Liver (tissue), 9 donors: ENCODE results near the gene CPN1. TPM values are rescaled to one million over a fixed set of nuclear protein-coding genes. Genes with fewer than 3 reads are reported as not detected.

ENCODE experiments used
- DNase-seq: peaks from one replicate; pipeline ENCODE4 v3.0.0-alpha.2; 2017; ENCODE audit warnings: low spot score
- H3K27ac ChIP-seq, 2 donors: one replicate each; pipeline ENCODE4 v1.7.0; 2013; ENCODE audit warnings: inconsistent platforms in 2 of 2, low read length in 2 of 2, control low read depth in 1 of 2, low read depth in 1 of 2, mild to moderate bottlenecking in 1 of 2
- H3K27me3 ChIP-seq, 4 donors: one replicate each; pipeline versions ENCODE4 v1.6.1 to v1.7.0; 2013; ENCODE audit warnings: low read length in 3 of 4, inconsistent platforms in 1 of 4, mild to moderate bottlenecking in 1 of 4, moderate library complexity in 1 of 4; ENCODE audit not compliant: control insufficient read depth in 4 of 4, insufficient read depth in 4 of 4
- H3K36me3 ChIP-seq, 4 donors: one replicate each; pipeline versions ENCODE4 v1.6.1 to v1.7.0; 2013; ENCODE audit warnings: low read length in 3 of 4, mild to moderate bottlenecking in 3 of 4, low read depth in 1 of 4, moderate library complexity in 1 of 4; ENCODE audit not compliant: control insufficient read depth in 4 of 4, insufficient read depth in 3 of 4
- H3K4me1 ChIP-seq, 4 donors: one replicate each; pipeline versions ENCODE4 v1.6.1 to v1.7.0; 2013; ENCODE audit warnings: low read length in 3 of 4, mild to moderate bottlenecking in 3 of 4, moderate library complexity in 1 of 4; ENCODE audit not compliant: control insufficient read depth in 4 of 4, insufficient read depth in 4 of 4
- H3K4me3 ChIP-seq, 3 donors: one replicate each; pipeline versions ENCODE4 v1.6.1 to v1.7.0; 2013; ENCODE audit warnings: low read length in 3 of 3, control low read depth in 1 of 3, low read depth in 1 of 3, mild to moderate bottlenecking in 1 of 3
- H3K9ac ChIP-seq, 2 donors: one replicate each; pipeline ENCODE4 v1.7.0; 2013; ENCODE audit warnings: low read length in 2 of 2, mild to moderate bottlenecking in 2 of 2, moderate library complexity in 2 of 2, control low read depth in 1 of 2, low read depth in 1 of 2
- H3K9me3 ChIP-seq, 4 donors: one replicate each; pipeline versions ENCODE4 v1.6.1 to v1.7.0; 2013; ENCODE audit warnings: low read length in 3 of 4; ENCODE audit not compliant: control insufficient read depth in 4 of 4
- ATF3 ChIP-seq: IDR thresholded peaks from 2 replicates; pipeline ENCODE4 v1.6.1; 2016; ENCODE audit warnings: antibody characterized with exemption
- CTCF ChIP-seq: fragments of 150-350 bp; IDR thresholded peaks from 2 replicates; pipeline ENCODE4 v1.5.1; 2017; ENCODE audit warnings: improper control_type of control experiment, low read depth, low read length; ENCODE audit not compliant: missing input control
- EGR1 ChIP-seq, 2 donors: IDR thresholded peaks; 2 replicates each; pipeline ENCODE4 v1.6.1; 2016 to 2018; ENCODE audit warnings: antibody characterized with exemption in 2 of 2, low read depth in 2 of 2
- FOXA1 ChIP-seq: IDR thresholded peaks from 2 replicates; pipeline ENCODE4 v1.6.1; 2016; ENCODE audit warnings: antibody characterized with exemption
- FOXA2 ChIP-seq: IDR thresholded peaks from 2 replicates; pipeline ENCODE4 v1.6.1; 2016; ENCODE audit warnings: antibody characterized with exemption
- GABPA ChIP-seq, 2 donors: IDR thresholded peaks in 1 of 2; conservative IDR thresholded peaks in 1 of 2; 2 replicates each; pipeline ENCODE4 v1.6.1; 2016; ENCODE audit warnings: antibody characterized with exemption in 2 of 2, mild to moderate bottlenecking in 1 of 2, moderate library complexity in 1 of 2
- HNF4A ChIP-seq, 2 donors: conservative IDR thresholded peaks; 2 replicates each; pipeline ENCODE4 v1.6.1; 2016; ENCODE audit warnings: antibody characterized with exemption in 2 of 2, mild to moderate bottlenecking in 2 of 2
- HNF4G ChIP-seq: IDR thresholded peaks from 2 replicates; pipeline ENCODE4 v1.6.1; 2016; ENCODE audit warnings: antibody characterized with exemption
- JUND ChIP-seq, 2 donors: IDR thresholded peaks; 2 replicates each; pipeline ENCODE4 v1.6.1; 2016; ENCODE audit warnings: antibody characterized with exemption in 2 of 2
- MAX ChIP-seq: IDR thresholded peaks from 2 replicates; pipeline ENCODE4 v1.6.1; 2016; ENCODE audit warnings: antibody characterized with exemption
- NR2F2 ChIP-seq: IDR thresholded peaks from 2 replicates; pipeline ENCODE4 v1.6.1; 2016; ENCODE audit warnings: antibody characterized with exemption
- RAD21 ChIP-seq, 2 donors: IDR thresholded peaks; 2 replicates each; pipeline ENCODE4 v1.6.1; 2016; ENCODE audit warnings: antibody characterized with exemption in 2 of 2, mild to moderate bottlenecking in 2 of 2
- REST ChIP-seq: IDR thresholded peaks from 2 replicates; pipeline ENCODE4 v1.6.1; 2016; ENCODE audit warnings: antibody characterized with exemption, mild to moderate bottlenecking
- RXRA ChIP-seq, 2 donors: IDR thresholded peaks; 2 replicates each; pipeline ENCODE4 v1.6.1; 2017 to 2018; ENCODE audit warnings: antibody characterized with exemption in 2 of 2, mild to moderate bottlenecking in 1 of 2
- SP1 ChIP-seq: IDR thresholded peaks from 2 replicates; pipeline ENCODE4 v1.6.1; 2018; ENCODE audit warnings: antibody characterized with exemption, mild to moderate bottlenecking
- TAF1 ChIP-seq: conservative IDR thresholded peaks from 2 replicates; pipeline ENCODE4 v1.6.1; 2016; ENCODE audit warnings: antibody characterized with exemption, mild to moderate bottlenecking
- YY1 ChIP-seq: IDR thresholded peaks from 2 replicates; pipeline ENCODE4 v1.6.1; 2016; ENCODE audit warnings: antibody characterized with exemption, mild to moderate bottlenecking
- ZBTB33 ChIP-seq: IDR thresholded peaks from 2 replicates; pipeline ENCODE4 v1.6.1; 2016; ENCODE audit warnings: antibody characterized with exemption
- WGBS: extraction: QIAGEN DNeasy Blood & Tissue Kit; methylation state at CpG from one replicate; pipeline ENCODE4 v1.1.7; 2013; 5-methylcytosine and 5-hydroxymethylcytosine counted together
- polyA plus RNA-seq, 2 donors: library from polyadenylated mRNA; stranded (reverse) in 1 of 2; unstranded in 1 of 2; fragments of 200-250 nt in 1 of 2; fragments of >200 nt in 1 of 2; fragmentation: Nextera tagmentation in 1 of 2; extraction: Ambion mirVana in 1 of 2; gene quantifications; one replicate each; pipeline versions ENCODE4 v1.2.1 to v1.2.3, GENCODE V29; 2013 to 2015
- total RNA-seq, 2 donors: library from RNA; depleted of rRNA; stranded (reverse); fragments of >200 nt; gene quantifications; one replicate each; pipeline ENCODE4 v1.2.3, GENCODE V29; 2014
- donor health status: healthy.
- donor health status: healthy.
- donor health status: healthy.
- donor health status: healthy.
- donor health status: healthy.

CPN1 gene
- total and polyA plus RNA-seq, 4 donors: 30.4 to 119 (median 96.8) TPM

GRCh38 chr10:100109670-100110069 lies 28.0 kb upstream of the CPN1 start:
- WGBS: 63% methylated on average over 3 of the region's 3 CpGs
- no peak for DNase-seq
- Histone ChIP-seq H3K9me3 (no peaks in the 10 kb centered on the region), H3K4me3 (no peak overlapping the region), H3K27me3 (no peaks in the 10 kb centered on the region), H3K27ac (no peak overlapping the region), H3K4me1 (no peaks in the 10 kb centered on the region), H3K36me3 (no peaks in the 10 kb centered on the region), H3K9ac (no peak overlapping the region)
- TF ChIP-seq EGR1 (IDR thresholded peaks at IDR 0.05; ENCODE audit: low read depth in 2 of 2): no peak
- TF ChIP-seq REST: no peak
- no peak for TF ChIP-seq FOXA1
- TF ChIP-seq MAX: no peak
- no peak for TF ChIP-seq HNF4A (conservative IDR thresholded peaks at IDR 0.05)
- TF ChIP-seq FOXA2: no peak
- no peak for TF ChIP-seq RXRA (IDR thresholded peaks at IDR 0.05)
- no peak for TF ChIP-seq YY1
- TF ChIP-seq NR2F2: no peak
- TF ChIP-seq SP1: no peak
- no peak for TF ChIP-seq GABPA (IDR thresholded peaks at IDR 0.05 in 1 of 2, conservative IDR thresholded peaks at IDR 0.05 in 1 of 2)
- no peak for TF ChIP-seq ZBTB33
- no peak for TF ChIP-seq CTCF
- no peak for TF ChIP-seq JUND (IDR thresholded peaks at IDR 0.05)
- TF ChIP-seq TAF1: no peak
- no peak for TF ChIP-seq ATF3
- TF ChIP-seq RAD21 (IDR thresholded peaks at IDR 0.05): no peak
- no peak for TF ChIP-seq HNF4G

- Histone ChIP-seq H3K36me3 (no peaks in the 10 kb centered on the region), H3K4me3 (no peak overlapping the region), H3K9ac (no peak overlapping the region), H3K27me3 (no peaks in the 10 kb centered on the region), H3K27ac (no peak overlapping the region), H3K9me3 (no peaks in the 10 kb centered on the region), H3K4me1 (peaks cover 0 to 4% (median 3%) of the 10 kb centered on the region in 4 donors)
- no peak for DNase-seq
- 95% methylated on average over 11 of the region's 11 CpGs for WGBS
- no peak for TF ChIP-seq FOXA1
- TF ChIP-seq SP1: no peak
- TF ChIP-seq ATF3: no peak
- no peak for TF ChIP-seq NR2F2
- TF ChIP-seq GABPA (IDR thresholded peaks at IDR 0.05 in 1 of 2, conservative IDR thresholded peaks at IDR 0.05 in 1 of 2): no peak
- no peak for TF ChIP-seq RXRA (IDR thresholded peaks at IDR 0.05)
- TF ChIP-seq TAF1: no peak
- TF ChIP-seq CTCF: no peak
- TF ChIP-seq JUND (IDR thresholded peaks at IDR 0.05): no peak
- no peak for TF ChIP-seq REST
- no peak for TF ChIP-seq EGR1 (IDR thresholded peaks at IDR 0.05; ENCODE audit: low read depth in 2 of 2)
- TF ChIP-seq FOXA2: no peak
- no peak for TF ChIP-seq HNF4G
Observed at GRCh38 chr10:100106865-100107264, 25.2 kb upstream of the CPN1 start.
